ENCODE measurements around the gene CACNB4.

Gene CACNB4

GRCh38 chr2:151974988-151975387, 123.9 kb downstream of the CACNB4 start:
- DNase-seq (ENCODE audit: low spot score): no peak

GRCh38 chr2:151973901-151974199, 125.0 kb downstream of the CACNB4 start:
- DNase-seq (ENCODE audit: low spot score): no peak

- DNase-seq (ENCODE audit: low spot score): no peak
These were observed 125.6 kb downstream of the CACNB4 start for GRCh38 chr2:151973013-151973900.

- DNase-seq (ENCODE audit: low spot score): no peak
These were observed 126.4 kb downstream of the CACNB4 start for GRCh38 chr2:151972241-151973012.

GRCh38 chr2:151971301-151972051, 127.4 kb downstream of the CACNB4 start:
- DNase-seq (ENCODE audit: low spot score): no peak

GRCh38 chr2:151968770-151969470, 129.9 kb downstream of the CACNB4 start:
- DNase-seq (ENCODE audit: low spot score): no peak

- DNase-seq (ENCODE audit: low spot score): no peak
These were observed 130.8 kb downstream of the CACNB4 start for GRCh38 chr2:151967829-151968722.

GRCh38 chr2:151965884-151966283, 133.0 kb downstream of the CACNB4 start:
- DNase-seq (ENCODE audit: low spot score): no peak

GRCh38 chr2:151961558-151961957, 137.3 kb downstream of the CACNB4 start:
- no peak for DNase-seq (ENCODE audit: low spot score)

GRCh38 chr2:151959238-151959637, 139.6 kb downstream of the CACNB4 start:
- DNase-seq (ENCODE audit: low spot score): no peak

- DNase-seq (ENCODE audit: low spot score): no peak
These were observed 145.4 kb downstream of the CACNB4 start for GRCh38 chr2:151953467-151953866.

- no peak for DNase-seq (ENCODE audit: low spot score)
These were observed 146.0 kb downstream of the CACNB4 start for GRCh38 chr2:151952691-151953456.

GRCh38 chr2:151947813-151948165, 151.1 kb downstream of the CACNB4 start:
- no peak for DNase-seq (ENCODE audit: low spot score)

GRCh38 chr2:151946899-151947812, 151.7 kb downstream of the CACNB4 start:
- DNase-seq (ENCODE audit: low spot score): no peak

- DNase-seq (ENCODE audit: low spot score): no peak
These were observed 152.5 kb downstream of the CACNB4 start for GRCh38 chr2:151946250-151946884.

GRCh38 chr2:151945602-151946001, 153.2 kb downstream of the CACNB4 start:
- no peak for DNase-seq (ENCODE audit: low spot score)

GRCh38 chr2:151945186-151945585, 153.7 kb downstream of the CACNB4 start:
- no peak for DNase-seq (ENCODE audit: low spot score)

- DNase-seq (ENCODE audit: low spot score): no peak
These were observed 155.4 kb downstream of the CACNB4 start for GRCh38 chr2:151943461-151943860.

All from CD4-positive, alpha-beta T cell treated with Interleukin-6 at 100 ng/mL for 8 hours (primary cell).